T-helper 22 cell (primary cell): ENCODE results near the gene AP3S2.
"Not testable (repeated sequence)": the region's sequence is repeated elsewhere in the genome, so short reads cannot be mapped to it uniquely, and the experiment has no call there.

Source experiments
- DNase-seq: peaks from one replicate; pipeline ENCODE4 v3.0.0-alpha.2; 2020; ENCODE audit warnings: low read depth

Gene AP3S2

DNA sequence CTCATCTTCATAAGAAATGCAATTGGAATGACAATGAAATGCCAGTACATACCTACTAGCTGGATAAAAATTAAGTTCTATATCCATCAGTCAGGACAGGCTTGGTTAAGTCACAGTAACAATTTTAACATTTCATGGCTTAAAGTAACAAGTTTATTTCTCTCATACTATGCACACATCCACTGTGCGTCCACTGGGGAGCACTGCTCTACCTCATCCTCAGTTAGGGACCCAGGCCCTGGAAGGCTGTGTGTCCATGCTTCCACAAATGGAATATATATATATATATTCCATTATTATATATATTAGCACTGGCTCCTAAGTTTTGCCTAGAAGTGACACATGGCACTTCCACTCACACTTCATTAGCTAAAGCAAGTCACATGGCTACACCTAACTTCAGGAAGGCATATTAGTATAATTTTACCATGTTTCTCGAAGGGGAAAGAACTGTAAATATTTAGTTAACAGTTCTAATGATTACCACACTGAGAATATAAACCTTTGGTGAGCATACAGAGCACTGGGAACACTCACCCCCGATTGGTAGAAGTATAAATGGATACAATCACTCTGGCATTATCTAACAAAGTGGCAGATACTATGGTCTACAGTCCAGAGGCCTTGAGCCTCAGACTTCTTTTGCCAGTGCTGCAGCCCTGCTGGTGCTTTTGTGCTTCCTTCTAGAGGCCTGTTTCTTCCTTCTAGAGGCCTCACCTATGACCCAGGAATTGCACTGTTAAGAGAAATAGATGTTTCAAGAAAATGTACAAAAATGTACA is 28.6 kb downstream of the AP3S2 start:
- DNase-seq, result no peak

DNA sequence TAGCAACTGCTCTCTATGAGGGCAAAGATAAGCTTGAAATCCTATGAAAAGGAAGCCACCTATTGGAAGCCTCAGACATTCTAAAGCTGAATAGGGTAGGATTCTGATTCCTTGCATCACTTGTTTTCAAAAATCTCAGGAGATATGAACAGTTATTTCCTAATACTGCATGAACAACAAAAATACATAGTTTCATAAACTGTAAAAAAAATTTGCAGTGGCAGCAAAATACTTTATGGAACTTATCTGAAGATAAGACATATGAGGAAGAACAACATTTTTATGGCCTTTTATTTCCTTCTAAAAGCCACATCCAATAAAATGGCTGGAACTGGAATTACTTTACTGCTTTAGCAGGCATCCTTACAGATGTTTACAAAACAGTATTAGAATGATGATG is 29.9 kb downstream of the AP3S2 start:
- no peak for DNase-seq

DNA sequence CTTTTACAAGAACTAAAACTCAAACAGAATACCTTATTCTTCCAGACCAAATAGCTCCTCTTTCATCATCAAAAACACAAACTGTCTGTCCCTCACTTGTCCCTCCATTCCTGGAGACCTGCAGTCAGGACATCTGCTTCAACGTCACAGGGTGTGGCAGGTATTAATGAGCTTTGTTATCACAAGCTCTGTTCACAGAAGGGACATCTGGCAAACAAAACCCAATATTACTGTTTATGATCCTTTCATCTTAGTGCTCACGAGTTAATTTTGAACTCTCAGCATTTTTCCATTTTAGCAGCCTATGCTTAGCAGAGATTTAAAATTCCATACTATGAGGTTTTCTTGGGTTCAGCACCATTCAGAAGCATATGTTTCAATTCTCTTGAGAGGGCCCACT is 32.9 kb downstream of the AP3S2 start:
- DNase-seq, result no peak

DNA sequence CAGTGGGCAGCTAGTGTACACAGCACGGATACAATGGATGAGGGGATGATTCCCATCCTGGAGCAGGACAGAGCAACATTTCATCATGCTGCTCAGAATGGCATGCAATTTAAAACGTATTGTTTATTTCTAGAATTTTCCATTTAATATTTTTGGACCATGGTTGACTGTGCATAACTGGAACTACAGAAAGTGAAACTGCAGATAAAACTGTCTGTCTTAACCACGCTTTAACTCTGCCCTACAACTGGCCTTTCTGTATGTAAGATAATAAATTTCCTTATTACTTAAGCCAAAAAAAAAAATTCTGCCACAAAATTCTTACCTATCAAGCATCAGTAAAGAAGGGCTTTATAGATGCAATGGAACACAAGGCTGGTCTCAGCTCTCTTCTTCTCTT is 33.4 kb downstream of the AP3S2 start:
- DNase-seq, result no peak

DNA sequence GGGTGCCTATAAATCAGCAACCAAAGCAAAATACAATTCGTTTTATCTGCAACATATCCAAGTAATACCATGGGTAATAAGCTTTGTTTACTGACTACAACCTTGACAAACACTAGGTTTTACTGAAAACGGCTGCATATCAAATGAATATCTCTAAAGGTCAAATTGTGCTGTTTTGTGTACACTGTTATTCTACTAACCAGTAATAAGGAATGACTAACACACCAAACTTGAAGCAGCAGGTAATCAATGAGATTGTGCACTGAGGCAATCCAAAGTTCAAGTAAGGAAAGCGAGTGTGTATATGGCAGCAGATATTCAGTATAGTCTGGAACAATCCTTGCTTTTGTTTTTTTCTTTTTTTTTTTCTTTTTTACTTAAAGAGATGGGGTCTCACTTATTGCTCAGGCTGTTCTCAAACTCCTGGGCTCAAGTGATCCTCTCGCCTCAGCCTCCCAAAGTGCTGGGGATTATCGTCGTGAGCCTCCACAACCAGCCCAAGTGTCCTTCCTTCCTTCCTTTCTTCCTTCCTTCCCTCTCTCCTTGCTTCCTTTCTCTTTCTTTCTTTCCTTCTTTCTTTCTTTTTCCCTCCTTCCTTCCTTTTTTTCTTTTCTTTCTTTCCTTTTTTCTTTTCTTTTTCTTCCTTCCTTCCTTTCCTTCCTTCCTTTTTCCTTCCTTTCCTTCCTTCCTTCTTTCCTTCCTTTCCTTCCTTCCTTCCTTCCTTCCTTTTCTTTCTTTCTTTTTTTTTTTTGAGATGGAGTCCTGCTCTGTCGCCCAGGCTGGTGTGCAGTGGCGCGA is 34.9 kb downstream of the AP3S2 start:
- DNase-seq, result no peak

DNA sequence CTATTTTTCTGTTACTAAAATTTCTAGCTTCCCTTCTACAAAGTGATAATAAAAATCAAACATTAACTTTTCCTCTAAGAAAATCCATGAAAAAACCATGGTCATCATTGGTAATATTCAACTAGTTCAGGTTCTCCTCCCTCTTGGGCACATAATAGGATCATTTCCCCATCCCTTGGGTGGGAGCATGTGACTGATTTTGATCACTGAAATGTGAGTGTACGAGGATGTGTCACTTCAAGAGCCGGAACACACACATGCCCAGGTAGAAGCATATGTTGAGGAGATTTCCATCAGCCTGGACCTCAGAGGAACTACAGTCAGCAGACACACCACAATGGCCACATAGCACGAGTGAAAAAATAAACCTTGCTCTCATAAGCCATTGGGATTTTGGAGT is 36.1 kb downstream of the AP3S2 start:
- DNase-seq, result no peak

DNA sequence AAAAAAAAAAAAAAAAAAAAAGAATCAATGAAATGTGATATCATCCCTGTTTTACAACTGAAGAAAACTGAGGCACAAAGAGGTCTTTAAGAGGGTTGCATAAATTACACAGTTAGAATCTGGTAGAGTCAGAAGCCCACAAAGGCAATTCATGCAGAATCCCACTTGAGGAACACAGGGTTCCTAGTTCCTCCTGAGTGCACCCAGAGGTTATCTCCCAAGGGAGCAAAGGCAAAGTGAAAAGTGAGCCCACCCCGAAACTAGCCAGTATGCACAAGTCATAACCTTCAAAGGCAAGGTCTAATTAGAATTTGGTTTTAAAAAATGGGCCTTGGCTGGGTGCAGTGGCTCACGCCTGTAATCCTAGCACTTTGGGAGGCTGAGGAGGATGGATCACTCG is 37.8 kb downstream of the AP3S2 start:
- no peak for DNase-seq

DNA sequence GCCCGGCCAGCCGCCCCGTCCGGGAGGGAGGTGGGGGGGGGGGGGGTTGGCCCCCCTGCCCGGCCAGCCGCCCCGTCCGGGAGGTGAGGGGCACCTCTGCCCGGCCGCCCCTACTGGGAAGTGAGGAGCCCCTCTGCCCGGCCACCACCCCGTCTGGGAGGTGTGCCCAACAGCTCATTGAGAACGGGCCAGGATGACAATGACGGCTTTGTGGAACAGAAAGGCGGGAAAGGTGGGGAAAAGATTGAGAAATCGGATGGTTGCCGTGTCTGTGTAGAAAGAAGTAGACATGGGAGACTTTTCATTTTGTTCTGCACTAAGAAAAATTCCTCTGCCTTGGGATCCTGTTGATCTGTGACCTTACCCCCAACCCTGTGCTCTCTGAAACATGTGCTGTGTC is 38.9 kb downstream of the AP3S2 start:
- DNase-seq, result not testable (repeated sequence)

DNA sequence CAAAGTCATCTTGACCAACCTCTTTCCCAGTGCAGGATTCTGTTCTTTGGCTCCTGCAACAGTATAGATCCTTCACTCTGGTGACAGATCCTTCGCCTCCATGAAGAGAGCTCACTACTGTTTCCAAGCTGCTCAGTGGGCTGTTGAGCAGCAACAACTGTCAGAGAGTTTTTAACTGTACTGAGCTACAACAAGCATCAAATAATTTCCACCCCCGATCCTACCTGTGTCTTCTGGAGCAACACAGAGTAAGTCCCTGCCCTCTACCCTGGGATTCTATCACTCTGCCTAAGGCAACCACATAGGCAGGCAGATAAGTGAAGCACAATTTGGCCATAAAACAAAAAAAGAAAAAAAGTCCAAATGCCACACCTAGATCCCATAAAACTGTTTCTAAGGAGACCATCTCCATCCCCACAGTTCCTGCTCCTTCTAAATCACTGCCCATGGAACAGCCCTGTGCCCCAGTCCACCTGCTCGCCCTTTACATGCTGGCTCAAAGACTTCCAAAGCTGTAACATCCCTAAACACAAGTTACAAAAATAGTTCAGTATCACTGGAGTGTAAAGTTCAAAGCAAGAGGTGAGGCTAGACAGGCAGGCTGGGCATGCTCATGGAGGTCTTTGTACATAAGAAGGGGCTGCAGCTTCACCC is 41.3 kb downstream of the AP3S2 start:
- no peak for DNase-seq

DNA sequence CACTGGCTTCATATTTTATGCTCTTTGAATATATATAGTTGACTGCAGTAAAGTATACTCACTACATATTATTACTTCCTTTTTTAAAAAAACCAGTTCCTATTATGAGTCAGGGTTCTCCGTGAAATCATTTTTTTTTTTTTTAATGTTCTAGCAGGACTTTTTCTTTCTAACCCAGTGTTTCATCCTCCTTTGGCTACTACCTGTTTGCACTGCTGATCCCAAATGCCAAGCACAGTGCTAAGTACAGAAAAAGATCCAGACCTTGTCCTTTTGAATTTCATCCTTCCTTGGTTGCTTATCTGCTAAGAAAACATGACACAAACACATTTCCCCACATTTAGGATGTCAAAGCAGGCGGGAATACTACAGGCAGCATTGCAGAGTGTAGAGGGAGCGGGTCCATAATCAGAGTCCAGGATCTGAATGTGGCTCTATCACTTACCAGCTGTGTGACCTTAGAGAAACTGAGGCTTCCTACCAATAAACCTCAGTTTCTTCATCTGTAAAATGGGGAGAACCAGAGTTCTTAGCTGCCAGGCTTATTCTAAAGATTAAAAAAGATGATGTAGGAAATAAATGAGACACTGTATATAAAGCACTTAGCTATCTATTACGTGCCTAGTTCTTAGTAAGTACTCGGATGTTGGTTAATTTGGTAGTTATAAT is 42.0 kb downstream of the AP3S2 start:
- no peak for DNase-seq

DNA sequence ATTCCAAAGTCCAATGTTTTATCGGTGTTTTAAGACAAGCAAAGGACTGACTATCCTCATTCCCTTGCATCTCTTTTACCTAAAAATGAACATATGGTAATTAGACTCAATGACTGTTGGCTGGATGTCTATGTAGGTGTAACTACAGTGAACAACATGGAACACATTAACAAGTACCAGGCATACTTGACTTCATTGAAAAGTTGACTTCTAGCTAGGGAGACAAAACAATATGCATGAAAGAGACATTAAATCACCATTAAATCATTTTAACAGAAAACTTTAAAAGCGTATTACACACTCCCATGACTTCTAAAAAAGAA is 44.9 kb downstream of the AP3S2 start:
- DNase-seq, result no peak

DNA sequence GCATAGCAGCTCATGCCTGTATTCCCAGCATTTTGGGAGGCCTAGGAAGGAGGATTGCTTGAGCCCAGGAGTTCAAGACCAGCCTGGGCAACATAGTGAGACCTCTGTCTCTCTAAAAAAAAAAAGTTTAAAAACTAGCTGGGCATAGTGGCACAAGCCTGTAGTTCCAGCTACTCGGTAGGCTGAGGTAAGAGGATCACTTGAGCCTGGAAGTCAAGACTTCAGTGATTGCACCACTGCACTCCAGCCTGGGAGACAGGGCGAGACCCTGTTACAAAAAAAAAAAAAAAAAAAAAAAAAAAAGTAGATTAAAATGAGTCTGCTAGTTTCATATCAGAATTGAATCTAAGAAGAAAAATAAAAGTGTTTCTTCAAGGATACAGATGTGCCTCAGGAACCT is 46.7 kb downstream of the AP3S2 start:
- DNase-seq, result no peak

DNA sequence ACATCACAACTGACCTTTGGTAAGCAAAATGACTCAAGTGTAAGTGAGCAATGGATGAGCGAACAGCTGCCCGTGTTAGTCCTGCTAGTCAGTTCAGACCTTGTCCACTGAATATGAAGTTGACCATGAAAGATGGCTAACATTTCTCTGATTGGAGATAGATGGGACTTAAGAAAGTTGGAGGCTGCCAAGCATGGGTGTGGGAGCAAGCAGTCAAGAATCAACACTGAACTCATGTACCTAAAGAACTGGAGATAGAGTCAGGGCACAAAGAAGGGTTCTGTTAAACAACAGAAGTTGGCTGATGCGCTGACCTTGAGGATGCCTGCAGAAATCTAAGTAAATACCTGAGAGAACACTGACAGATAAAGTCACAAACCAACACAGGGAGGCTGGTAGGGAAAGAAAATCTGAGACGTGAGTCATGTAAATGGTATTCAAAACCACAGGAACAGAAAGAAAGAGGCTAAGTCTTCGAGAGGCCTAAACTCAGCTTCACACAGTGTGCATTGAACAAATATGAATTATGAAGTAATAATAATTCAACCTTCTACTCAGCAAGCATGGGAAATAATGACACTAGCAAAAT is 48.4 kb downstream of the AP3S2 start:
- no peak for DNase-seq

DNA sequence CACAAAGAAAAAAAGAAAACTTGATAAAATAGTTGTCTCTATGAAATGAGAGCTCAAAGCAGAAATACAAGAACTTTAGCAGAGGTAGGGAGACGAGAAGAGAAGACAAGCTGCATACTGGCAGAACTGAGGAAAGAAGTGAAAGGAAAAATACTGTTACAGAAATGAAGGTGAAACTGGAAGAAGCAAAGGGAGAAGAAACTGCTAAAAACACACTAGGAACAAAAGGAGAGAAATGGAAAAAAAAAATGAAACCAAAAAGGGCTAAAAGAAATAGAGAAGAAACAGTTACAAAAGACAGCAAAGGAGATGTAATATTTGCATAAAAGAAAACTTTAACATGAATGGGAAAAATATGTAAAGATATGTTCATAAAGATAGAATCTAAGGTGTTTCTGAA is 51.8 kb downstream of the AP3S2 start:
- no peak for DNase-seq

DNA sequence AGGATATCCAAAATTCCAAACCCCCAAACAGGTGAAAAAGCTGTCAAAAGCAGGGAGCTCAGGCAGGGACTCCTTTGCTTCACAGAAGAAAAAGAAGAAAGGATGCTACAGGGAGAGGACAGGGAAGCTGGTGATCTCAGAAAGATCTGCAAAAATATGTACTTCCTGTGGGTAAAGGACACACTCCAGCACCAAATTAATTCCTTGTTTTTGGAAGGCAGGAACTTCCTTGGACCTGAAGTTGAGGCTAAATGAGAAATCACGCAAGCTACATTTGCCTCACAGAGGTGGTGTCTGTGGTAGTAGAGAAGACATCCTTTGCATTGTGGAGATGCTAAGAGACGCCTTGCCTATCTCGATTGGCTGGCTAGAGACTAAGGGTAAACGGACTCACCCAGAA is 52.5 kb downstream of the AP3S2 start:
- no peak for DNase-seq

DNA sequence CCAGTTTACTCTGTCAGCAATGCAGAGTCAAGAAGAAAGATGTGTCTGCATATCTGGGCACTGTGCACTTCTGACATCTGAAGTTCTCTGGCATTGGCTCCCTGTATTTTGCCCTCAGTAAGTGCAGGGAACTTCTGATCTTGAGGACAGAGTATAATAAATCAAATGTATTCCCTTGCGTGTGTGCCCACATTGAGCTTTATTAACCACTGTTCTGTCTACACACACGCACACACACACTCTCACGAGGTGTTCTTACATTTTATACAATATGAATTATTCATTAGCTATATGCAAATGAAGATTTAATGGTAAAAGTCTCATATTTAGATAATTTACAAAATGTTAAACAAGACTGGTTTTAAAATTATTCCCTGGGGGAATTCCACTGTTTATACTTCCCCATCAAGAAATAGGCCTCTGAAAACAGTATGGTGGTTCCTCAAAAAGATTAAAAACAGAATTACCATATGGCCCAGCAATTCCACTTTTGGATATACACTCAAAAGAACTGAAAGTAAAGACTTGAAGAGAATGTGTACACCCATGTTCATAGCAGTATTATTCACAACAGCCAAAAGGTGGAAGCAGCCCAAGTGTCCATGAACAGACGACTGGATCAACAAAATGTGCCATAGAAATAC is 54.5 kb downstream of the AP3S2 start:
- DNase-seq, result no peak

DNA sequence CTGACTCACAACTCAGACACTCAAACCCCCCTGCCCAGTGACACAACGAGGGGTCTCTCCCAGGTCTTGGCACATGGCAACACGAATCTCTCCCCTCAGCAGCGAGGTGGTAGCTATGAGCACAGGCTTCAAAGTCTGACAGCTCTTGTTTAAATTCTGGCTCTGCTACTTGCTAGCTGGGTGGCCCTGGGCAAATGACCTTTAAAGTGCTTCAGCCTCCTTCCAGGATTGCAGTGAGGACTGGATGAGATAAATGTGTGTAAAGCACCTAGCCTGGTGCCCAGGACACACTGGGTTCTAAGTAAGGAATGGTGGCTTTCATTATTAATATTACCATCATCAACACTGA is 56.0 kb downstream of the AP3S2 start:
- DNase-seq, result no peak

DNA sequence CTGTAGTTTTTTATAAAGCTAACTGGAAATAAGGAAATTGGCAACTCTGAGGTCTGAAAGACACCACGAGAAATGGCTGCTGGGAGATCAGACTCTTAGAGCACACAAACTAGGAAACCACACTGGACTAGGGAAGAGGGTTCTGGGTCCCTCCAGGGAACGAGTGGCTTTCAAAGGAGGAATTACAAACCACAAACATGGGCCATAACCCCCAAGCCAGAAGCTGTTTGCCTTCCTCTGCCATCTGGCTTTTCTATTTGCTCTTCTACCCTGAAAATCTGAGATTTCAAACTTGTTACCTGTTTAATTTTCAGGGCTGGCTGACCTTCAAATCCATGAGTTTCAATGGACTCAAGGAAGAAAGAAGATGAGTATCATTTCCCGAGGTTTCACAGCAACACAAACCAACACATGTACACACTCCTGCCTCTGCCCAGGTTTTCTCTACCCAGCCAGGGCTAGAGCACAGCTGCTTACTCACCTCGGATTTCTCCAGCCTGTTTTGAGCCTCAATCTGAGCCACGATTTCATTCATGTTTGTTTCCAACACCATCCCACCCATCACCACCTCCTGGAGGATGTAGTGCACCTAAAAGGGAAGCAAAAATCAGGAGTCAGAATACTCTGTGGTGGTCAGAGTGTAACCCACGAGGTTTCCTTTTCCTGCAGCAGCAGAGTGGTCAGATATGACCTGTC is 56.5 kb downstream of the AP3S2 start:
- no peak for DNase-seq

DNA sequence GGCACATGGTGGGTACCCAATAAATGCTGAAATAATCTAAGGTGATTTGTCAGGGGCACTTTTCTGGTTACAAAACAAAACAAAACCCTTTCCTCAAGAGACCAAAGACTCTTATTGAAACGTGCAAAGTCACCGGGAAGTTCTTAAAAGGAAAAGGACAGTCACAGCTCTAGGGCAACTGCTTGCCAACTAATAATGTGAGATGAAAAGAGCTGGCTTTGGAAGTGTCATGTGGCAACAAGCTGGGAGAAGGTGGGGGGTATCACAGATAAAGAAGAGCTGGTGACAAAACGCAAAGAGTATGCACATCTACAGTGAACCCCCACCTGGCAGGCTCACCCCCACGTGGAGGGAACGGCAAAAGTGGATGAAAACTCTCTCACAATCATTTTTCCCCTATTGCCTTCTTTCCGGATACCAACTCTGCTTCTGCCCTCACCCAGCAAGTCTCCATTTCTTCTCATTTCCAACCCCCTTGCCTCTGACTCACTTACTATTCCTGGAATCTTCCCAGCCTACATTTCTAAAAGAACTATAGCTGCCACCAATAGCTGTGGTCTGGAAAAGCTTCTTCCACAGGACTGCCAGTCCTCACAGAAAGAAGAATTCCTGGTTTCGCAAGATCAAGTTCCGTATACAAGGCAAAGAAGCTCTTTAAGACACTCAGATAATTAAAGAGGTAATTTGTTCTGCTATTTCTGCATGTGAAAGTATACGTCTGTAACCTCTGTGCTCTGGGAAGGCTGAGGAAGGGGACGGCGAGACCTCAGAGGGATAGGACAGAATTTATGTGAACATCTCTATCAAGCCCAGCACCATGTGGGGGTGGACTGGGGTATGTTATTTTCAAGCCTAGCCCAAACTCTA is 57.3 kb downstream of the AP3S2 start:
- DNase-seq, result no peak

DNA sequence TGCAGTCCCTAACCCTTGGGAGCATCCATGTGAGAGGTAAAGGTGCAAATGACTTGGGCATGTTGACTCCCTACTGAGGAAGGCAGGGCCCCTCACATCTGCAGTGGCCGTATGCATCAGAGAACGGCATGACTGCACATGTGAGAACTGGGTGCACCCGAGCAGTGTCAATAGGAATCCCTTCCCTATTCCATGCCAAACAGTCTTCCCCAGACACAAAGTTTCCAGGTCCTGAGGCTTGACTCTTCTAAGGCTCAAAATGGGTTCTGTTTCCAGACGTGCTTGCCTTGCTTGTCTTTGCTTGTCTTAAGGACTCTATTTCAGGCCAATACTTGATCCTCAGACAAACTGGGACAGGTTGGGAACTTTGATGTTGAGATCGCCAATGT is 58.6 kb downstream of the AP3S2 start:
- no peak for DNase-seq
